GM12878 (cell line): ENCODE data around the gene TACSTD2. TPM values are rescaled to one million over a fixed set of nuclear protein-coding genes. Genes with fewer than 3 reads are reported as not detected.
A peak's percentile ranks its signal among the peaks of the same experiment; 100 is the strongest.

Experiments
- BHLHE40 ChIP-seq, 2 experiments: fragments of 450-650 bp in 1 of 2; IDR thresholded peaks; 2 replicates each; pipeline ENCODE4 v1.6.1; 2011 to 2017; ENCODE audit warnings: low read depth in 2 of 2, borderline replicate concordance in 1 of 2, improper control_type of control experiment in 1 of 2, low read length in 1 of 2, mild to moderate bottlenecking in 1 of 2
- EZH2 ChIP-seq: IDR thresholded peaks from 2 replicates; pipeline ENCODE4 v1.6.1; 2012; ENCODE audit warnings: low read depth, mild to moderate bottlenecking, control low read depth, inconsistent platforms, low read length, borderline replicate concordance; ENCODE audit not compliant: control insufficient read depth
- FOS ChIP-seq: IDR thresholded peaks from 3 replicates; pipeline ENCODE4 v1.6.1; 2011; ENCODE audit warnings: borderline replicate concordance; ENCODE audit not compliant: insufficient read length; ENCODE audit errors: extremely low read depth
- HDGF ChIP-seq: fragments of 450-650 bp; IDR thresholded peaks from 2 replicates; pipeline ENCODE4 v1.6.1; 2016; ENCODE audit warnings: antibody characterized with exemption
- IKZF2 ChIP-seq, 2 experiments: fragments of 450-650 bp; IDR thresholded peaks; 2 replicates each; pipeline ENCODE4 v1.6.1; 2017; ENCODE audit warnings: mild to moderate bottlenecking in 2 of 2, moderate library complexity in 2 of 2
- MXI1 ChIP-seq: fragments of 150-350 bp; IDR thresholded peaks from 2 replicates; pipeline ENCODE4 v1.6.1; 2011; ENCODE audit warnings: low read depth, mild to moderate bottlenecking, inconsistent platforms, low read length, improper control_type of control experiment
- NFXL1 ChIP-seq: fragments of 450-650 bp; IDR thresholded peaks from 2 replicates; pipeline ENCODE4 v1.6.1; 2017; ENCODE audit warnings: antibody characterized with exemption, mild to moderate bottlenecking, borderline replicate concordance
- NR2F1 ChIP-seq: fragments of 450-650 bp; conservative IDR thresholded peaks from 2 replicates; pipeline ENCODE4 v1.6.1; 2017; ENCODE audit warnings: mild to moderate bottlenecking
- POU2F2 ChIP-seq: IDR thresholded peaks from 3 replicates; pipeline ENCODE4 v1.6.1; 2011; ENCODE audit warnings: low read depth, mild to moderate bottlenecking, low read length, borderline replicate concordance
- RELA ChIP-seq: fragments of 450-650 bp; IDR thresholded peaks from 2 replicates; pipeline ENCODE4 v1.8.0; 2014; ENCODE audit warnings: borderline replicate concordance; ENCODE audit not compliant: partially characterized antibody
- TBL1XR1 ChIP-seq: IDR thresholded peaks from 2 replicates; pipeline ENCODE4 v1.6.1; 2012; ENCODE audit warnings: low read depth, low read length, improper control_type of control experiment
- polyA plus RNA-seq, 11 experiments: library from polyadenylated mRNA; depleted of rRNA in 4 of 11; unstranded in 6 of 11; stranded (reverse) in 5 of 11; fragments of >200 nt; fragmentation: Nextera tagmentation in 4 of 11; fragmentation: Illumina TruSeq in 1 of 11; extraction: Ambion mirVana in 4 of 11; extraction: Trizol in 1 of 11; gene quantifications; 1 replicate in 1 of 11; 2 replicates in 10 of 11; pipeline versions ENCODE4 v1.2.1 to v1.2.3, GENCODE V29; 2011 to 2016; ENCODE audit warnings: inconsistent platforms in 2 of 11, missing spikeins in 2 of 11, low read depth in 1 of 11
- total RNA-seq, 4 experiments: library from RNA; depleted of rRNA in 3 of 4; stranded (reverse); fragments of >200 nt in 3 of 4; fragmentation: Illumina TruSeq in 1 of 4; extraction: Trizol in 1 of 4; gene quantifications; 2 replicates each; pipeline versions ENCODE4 v1.2.1 to v1.2.3, GENCODE V29; 2013 to 2021
- TF ChIP-seq, protein P1 (sequence below): fragments of 150-350 bp; IDR thresholded peaks from 2 replicates; pipeline ENCODE4 v1.6.1; 2014; ENCODE audit warnings: mild to moderate bottlenecking, low read depth, low read length
- TF ChIP-seq, protein P2 (sequence below): IDR thresholded peaks from 2 replicates; pipeline ENCODE4 v1.6.1; 2012; ENCODE audit warnings: low read depth, low read length, improper control_type of control experiment
- TF ChIP-seq, protein P3 (sequence below): fragments of 450-650 bp; IDR thresholded peaks from 2 replicates; pipeline ENCODE4 v1.6.1; 2017; ENCODE audit warnings: antibody characterized with exemption, mild to moderate bottlenecking, moderate library complexity
- TF ChIP-seq, protein P4 (sequence below): IDR thresholded peaks from 2 replicates; pipeline ENCODE4 v1.6.1; 2012; ENCODE audit warnings: low read length, inconsistent platforms
- TF ChIP-seq, protein P5 (sequence below), 3 experiments: IDR thresholded peaks in 2 of 3; conservative IDR thresholded peaks in 1 of 3; 2 replicates each; pipeline ENCODE4 v1.5.1; 2011; ENCODE audit warnings: low read depth in 3 of 3, low read length in 3 of 3, mild to moderate bottlenecking in 3 of 3, control low read depth in 2 of 3, moderate library complexity in 2 of 3, inconsistent platforms in 1 of 3, mixed read lengths in 1 of 3; ENCODE audit not compliant: control insufficient read depth in 2 of 3, insufficient read depth in 1 of 3; ENCODE audit errors: extremely low read depth in 1 of 3
- TF ChIP-seq, protein P6 (sequence below): IDR thresholded peaks from 2 replicates; pipeline ENCODE4 v1.6.1; 2011; ENCODE audit warnings: low read depth, low read length, improper control_type of control experiment, borderline replicate concordance

TACSTD2 gene
- total and polyA plus RNA-seq, 10 of the 15 experiments (the other 5 are each of a cell fraction or from before 2014, with no cell fraction given), result 0.56 to 9.4 (median 3.7) TPM

DNA sequence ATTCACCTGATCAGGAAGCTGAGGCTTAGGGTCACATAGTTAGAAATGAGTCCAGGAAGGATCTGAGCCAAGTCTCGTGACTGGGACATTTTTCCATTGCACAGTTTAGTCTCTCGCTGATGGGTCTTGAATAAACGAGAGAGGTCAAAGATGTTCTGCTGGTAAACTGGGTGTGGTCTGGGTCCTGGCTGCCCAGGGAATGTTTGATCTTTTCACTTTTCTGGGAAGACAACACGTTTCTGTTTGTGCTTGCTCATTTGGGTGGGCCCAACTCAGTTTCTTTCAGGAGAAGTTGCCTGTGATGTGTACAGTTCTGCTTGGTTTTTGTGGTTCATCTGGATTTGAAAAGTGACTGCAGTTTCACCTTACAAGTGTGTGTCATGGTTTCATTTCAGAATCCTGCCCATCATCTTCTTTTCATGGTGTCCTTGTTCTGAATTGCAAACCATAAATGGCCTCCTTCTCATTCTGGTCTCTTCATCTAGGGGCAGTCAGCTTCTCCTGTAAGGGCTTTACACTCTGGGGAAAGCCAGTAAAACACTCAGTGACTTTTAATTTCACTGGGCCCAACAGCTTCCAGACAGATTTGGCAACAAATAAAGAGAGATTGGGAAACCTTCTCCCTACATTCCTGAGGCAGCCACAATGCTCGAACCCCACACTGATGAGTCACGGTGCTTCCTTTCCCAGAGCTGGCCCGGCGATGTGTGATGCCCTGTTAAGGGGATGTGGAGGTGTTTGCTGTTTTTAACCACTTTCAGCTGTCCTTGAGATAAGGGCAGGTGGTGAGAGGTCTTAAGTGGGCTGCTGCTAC, 7.2 kb upstream of the TACSTD2 start (continued):
- TF ChIP-seq, protein P1, sequence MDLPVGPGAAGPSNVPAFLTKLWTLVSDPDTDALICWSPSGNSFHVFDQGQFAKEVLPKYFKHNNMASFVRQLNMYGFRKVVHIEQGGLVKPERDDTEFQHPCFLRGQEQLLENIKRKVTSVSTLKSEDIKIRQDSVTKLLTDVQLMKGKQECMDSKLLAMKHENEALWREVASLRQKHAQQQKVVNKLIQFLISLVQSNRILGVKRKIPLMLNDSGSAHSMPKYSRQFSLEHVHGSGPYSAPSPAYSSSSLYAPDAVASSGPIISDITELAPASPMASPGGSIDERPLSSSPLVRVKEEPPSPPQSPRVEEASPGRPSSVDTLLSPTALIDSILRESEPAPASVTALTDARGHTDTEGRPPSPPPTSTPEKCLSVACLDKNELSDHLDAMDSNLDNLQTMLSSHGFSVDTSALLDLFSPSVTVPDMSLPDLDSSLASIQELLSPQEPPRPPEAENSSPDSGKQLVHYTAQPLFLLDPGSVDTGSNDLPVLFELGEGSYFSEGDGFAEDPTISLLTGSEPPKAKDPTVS, result no peak
- no peak for TF ChIP-seq NR2F1
- TF ChIP-seq, protein P2, sequence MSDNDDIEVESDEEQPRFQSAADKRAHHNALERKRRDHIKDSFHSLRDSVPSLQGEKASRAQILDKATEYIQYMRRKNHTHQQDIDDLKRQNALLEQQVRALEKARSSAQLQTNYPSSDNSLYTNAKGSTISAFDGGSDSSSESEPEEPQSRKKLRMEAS, result no peak
- TF ChIP-seq, protein P3, sequence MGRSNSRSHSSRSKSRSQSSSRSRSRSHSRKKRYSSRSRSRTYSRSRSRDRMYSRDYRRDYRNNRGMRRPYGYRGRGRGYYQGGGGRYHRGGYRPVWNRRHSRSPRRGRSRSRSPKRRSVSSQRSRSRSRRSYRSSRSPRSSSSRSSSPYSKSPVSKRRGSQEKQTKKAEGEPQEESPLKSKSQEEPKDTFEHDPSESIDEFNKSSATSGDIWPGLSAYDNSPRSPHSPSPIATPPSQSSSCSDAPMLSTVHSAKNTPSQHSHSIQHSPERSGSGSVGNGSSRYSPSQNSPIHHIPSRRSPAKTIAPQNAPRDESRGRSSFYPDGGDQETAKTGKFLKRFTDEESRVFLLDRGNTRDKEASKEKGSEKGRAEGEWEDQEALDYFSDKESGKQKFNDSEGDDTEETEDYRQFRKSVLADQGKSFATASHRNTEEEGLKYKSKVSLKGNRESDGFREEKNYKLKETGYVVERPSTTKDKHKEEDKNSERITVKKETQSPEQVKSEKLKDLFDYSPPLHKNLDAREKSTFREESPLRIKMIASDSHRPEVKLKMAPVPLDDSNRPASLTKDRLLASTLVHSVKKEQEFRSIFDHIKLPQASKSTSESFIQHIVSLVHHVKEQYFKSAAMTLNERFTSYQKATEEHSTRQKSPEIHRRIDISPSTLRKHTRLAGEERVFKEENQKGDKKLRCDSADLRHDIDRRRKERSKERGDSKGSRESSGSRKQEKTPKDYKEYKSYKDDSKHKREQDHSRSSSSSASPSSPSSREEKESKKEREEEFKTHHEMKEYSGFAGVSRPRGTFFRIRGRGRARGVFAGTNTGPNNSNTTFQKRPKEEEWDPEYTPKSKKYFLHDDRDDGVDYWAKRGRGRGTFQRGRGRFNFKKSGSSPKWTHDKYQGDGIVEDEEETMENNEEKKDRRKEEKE, result no peak
- peak; percentile 46 to 72 for TF ChIP-seq IKZF2 (IDR thresholded peaks at IDR 0.05)
- TF ChIP-seq RELA, result no peak
- peak in 1 of 2 experiments; percentile 52; a peak in 2 of 4 replicates for TF ChIP-seq BHLHE40 (IDR thresholded peaks at IDR 0.05; ENCODE audit: borderline replicate concordance in 1 of 2, low read depth in 2 of 2, low read length in 1 of 2)
- no peak for TF ChIP-seq EZH2
- no peak for TF ChIP-seq MXI1
- TF ChIP-seq TBL1XR1, result no peak
- no peak for TF ChIP-seq FOS
- TF ChIP-seq, protein P4, sequence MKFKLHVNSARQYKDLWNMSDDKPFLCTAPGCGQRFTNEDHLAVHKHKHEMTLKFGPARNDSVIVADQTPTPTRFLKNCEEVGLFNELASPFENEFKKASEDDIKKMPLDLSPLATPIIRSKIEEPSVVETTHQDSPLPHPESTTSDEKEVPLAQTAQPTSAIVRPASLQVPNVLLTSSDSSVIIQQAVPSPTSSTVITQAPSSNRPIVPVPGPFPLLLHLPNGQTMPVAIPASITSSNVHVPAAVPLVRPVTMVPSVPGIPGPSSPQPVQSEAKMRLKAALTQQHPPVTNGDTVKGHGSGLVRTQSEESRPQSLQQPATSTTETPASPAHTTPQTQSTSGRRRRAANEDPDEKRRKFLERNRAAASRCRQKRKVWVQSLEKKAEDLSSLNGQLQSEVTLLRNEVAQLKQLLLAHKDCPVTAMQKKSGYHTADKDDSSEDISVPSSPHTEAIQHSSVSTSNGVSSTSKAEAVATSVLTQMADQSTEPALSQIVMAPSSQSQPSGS, result peak; percentile 56; the same call in 1 of the 2 replicates
- TF ChIP-seq HDGF, result no peak
- TF ChIP-seq POU2F2, result no peak
- TF ChIP-seq, protein P5, sequence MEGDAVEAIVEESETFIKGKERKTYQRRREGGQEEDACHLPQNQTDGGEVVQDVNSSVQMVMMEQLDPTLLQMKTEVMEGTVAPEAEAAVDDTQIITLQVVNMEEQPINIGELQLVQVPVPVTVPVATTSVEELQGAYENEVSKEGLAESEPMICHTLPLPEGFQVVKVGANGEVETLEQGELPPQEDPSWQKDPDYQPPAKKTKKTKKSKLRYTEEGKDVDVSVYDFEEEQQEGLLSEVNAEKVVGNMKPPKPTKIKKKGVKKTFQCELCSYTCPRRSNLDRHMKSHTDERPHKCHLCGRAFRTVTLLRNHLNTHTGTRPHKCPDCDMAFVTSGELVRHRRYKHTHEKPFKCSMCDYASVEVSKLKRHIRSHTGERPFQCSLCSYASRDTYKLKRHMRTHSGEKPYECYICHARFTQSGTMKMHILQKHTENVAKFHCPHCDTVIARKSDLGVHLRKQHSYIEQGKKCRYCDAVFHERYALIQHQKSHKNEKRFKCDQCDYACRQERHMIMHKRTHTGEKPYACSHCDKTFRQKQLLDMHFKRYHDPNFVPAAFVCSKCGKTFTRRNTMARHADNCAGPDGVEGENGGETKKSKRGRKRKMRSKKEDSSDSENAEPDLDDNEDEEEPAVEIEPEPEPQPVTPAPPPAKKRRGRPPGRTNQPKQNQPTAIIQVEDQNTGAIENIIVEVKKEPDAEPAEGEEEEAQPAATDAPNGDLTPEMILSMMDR (IDR thresholded peaks at IDR 0.05 in 2 of 3, conservative IDR thresholded peaks at IDR 0.05 in 1 of 3; ENCODE audit: control insufficient read depth in 2 of 3, extremely low read depth in 1 of 3, insufficient read depth in 1 of 3, low read depth in 3 of 3, low read length in 3 of 3), result no peak
- TF ChIP-seq NFXL1, result no peak
- TF ChIP-seq, protein P6, sequence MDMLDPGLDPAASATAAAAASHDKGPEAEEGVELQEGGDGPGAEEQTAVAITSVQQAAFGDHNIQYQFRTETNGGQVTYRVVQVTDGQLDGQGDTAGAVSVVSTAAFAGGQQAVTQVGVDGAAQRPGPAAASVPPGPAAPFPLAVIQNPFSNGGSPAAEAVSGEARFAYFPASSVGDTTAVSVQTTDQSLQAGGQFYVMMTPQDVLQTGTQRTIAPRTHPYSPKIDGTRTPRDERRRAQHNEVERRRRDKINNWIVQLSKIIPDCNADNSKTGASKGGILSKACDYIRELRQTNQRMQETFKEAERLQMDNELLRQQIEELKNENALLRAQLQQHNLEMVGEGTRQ, result no peak
